Brain microvascular endothelial cell (primary cell): ENCODE measurements around the gene BLOC1S5.

ENCODE experiments used
- DNase-seq: peaks from one replicate; pipeline ENCODE4 v3.0.0-alpha.2; 2020
- H3K27ac ChIP-seq: fragments of 250-450 bp; sonication (Bioruptor Pico); 2 replicates; pipeline ENCODE4 v1.5.1; 2020; ENCODE audit warnings: mild to moderate bottlenecking, moderate library complexity
- H3K27me3 ChIP-seq: fragments of 250-450 bp; sonication (Bioruptor Pico); replicated peaks from 2 replicates; pipeline ENCODE4 v1.5.1; 2020; ENCODE audit warnings: mild to moderate bottlenecking
- H3K36me3 ChIP-seq: fragments of 250-450 bp; sonication (Bioruptor Pico); replicated peaks from 2 replicates; pipeline ENCODE4 v1.5.1; 2020; ENCODE audit warnings: mild to moderate bottlenecking
- H3K4me3 ChIP-seq: 2 replicates; pipeline ENCODE4 v1.5.1; 2011; ENCODE audit warnings: low read depth, mild to moderate bottlenecking, control low read depth, low read length, moderate library complexity
- in situ Hi-C: cut with HindIII; loops from 2 replicates; pipeline ENCODE4 v1.10.0; 2017; ENCODE audit warnings: low sequenced_read_pairs, low pct_ligation_motif_present
- TF ChIP-seq, protein P1 (sequence below): IDR thresholded peaks from 2 replicates; pipeline ENCODE4 v1.5.1; 2011; ENCODE audit warnings: low read depth, mild to moderate bottlenecking, moderate library complexity, low read length, control low read depth, inconsistent platforms; ENCODE audit errors: missing control alignments

Gene BLOC1S5

DNA sequence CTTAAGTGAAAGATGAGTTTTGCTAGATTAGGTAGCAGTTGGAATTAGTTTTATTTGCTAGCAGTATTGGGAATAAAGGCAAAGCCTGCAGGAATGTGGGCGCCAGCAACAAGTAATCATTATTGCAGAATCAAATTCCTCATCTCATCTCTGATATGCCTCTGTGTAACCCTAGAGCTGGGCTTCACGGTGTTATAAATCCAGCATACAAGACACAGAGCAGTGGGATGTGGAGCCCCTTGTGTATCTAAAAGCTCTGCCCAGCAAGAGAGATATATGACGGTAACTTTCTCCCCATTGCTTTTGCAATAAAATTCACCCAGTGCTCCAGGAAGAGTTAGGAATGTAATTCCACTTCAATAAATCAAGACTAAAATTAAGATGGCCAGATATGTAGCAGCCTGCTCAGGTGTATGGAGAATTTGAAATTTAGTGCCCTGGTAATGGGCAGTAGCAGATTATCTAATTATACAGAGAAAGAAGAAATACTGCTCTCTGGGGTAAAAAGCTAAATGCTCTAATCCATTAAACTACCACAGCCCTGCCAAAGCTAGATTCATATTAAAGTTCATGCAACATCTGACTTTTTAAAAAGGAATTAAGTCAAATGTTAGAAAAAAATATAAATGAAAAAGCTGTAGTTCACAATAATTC, 5.6 kb upstream of the BLOC1S5 start:
- Histone ChIP-seq H3K4me3 (no peak overlapping the region), H3K27ac (no peak overlapping the region), H3K27me3 (no peaks in the 10 kb centered on the region), H3K36me3 (no peaks in the 10 kb centered on the region)
- TF ChIP-seq, protein P1, sequence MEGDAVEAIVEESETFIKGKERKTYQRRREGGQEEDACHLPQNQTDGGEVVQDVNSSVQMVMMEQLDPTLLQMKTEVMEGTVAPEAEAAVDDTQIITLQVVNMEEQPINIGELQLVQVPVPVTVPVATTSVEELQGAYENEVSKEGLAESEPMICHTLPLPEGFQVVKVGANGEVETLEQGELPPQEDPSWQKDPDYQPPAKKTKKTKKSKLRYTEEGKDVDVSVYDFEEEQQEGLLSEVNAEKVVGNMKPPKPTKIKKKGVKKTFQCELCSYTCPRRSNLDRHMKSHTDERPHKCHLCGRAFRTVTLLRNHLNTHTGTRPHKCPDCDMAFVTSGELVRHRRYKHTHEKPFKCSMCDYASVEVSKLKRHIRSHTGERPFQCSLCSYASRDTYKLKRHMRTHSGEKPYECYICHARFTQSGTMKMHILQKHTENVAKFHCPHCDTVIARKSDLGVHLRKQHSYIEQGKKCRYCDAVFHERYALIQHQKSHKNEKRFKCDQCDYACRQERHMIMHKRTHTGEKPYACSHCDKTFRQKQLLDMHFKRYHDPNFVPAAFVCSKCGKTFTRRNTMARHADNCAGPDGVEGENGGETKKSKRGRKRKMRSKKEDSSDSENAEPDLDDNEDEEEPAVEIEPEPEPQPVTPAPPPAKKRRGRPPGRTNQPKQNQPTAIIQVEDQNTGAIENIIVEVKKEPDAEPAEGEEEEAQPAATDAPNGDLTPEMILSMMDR: no peak
- in situ Hi-C loops: no loop called here
- DNase-seq: no peak

DNA sequence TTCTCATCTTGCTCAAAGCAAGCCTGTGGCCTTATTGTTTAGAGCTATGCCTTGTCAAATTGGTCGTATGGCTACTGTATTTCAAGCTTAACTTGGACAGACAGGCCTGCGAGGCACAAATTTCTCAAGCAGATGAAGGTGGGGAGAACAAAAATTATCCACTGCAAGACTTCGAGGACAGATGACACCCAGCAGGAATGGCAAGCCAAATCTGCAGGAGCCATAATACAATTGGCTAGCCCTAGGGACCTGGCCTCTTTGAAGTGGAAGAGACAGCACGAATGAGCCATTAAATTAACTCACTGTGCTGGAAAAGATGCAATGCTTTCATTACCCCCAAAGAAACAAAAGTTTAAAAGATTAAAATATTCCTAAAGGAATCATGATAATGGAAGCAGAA, 5.0 kb upstream of the BLOC1S5 start:
- TF ChIP-seq, protein P1: no peak
- H3K4me3 ChIP-seq: no peak overlapping the region
- no peaks in the 10 kb centered on the region for H3K36me3 ChIP-seq
- H3K27me3 ChIP-seq: no peaks in the 10 kb centered on the region
- no peak overlapping the region for H3K27ac ChIP-seq
- DNase-seq: no peak
- in situ Hi-C loops: no loop called here

DNA sequence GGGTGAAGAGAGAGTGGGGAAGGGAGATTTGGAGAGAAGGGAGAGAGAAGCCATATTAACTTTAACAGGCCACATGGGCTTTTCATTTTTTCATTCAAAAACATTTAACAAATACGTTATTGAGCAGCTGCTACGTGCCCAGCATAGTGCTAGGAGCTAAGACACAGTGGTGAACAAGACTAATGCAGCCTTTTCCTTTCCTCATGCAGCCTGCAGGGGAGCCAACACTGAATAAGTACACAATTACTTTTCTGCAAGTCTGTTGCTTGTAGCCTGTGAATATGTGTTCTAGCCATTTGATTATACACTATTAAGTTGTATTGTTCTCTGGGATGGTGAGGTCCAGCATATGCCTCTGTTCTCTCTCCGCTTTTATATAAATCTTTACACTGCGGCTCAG, 1.9 kb upstream of the BLOC1S5 start:
- no peak for DNase-seq
- TF ChIP-seq, protein P1: peak; percentile 38
- Histone ChIP-seq H3K27me3 (no peaks in the 10 kb centered on the region), H3K4me3 (no peak overlapping the region), H3K27ac (no peak overlapping the region), H3K36me3 (no peaks in the 10 kb centered on the region)
- in situ Hi-C loops: no loop called here

DNA sequence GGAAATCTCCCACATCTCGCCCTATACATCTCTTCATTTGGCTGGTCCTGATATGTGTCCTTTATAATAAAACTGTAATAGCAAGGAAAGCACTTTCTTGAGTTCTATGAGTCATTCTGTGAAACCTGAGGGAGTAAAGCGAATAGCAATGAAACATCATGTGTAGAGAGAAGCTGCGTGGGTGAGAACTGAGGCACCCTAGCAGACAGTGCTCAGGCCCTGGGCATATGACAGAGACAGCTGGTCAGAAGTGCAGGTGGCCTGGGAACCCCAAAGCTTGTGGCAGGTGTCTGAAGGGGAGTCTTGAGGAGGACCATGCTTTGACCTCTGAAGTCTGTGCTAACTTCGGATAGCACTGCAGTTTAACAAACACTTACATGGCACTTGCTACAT, 1.3 kb upstream of the BLOC1S5 start:
- Histone ChIP-seq H3K4me3 (no peak overlapping the region), H3K27me3 (no peaks in the 10 kb centered on the region), H3K27ac (no peak overlapping the region), H3K36me3 (no peaks in the 10 kb centered on the region)
- TF ChIP-seq, protein P1: no peak
- in situ Hi-C loops: no loop called here
- DNase-seq: no peak

DNA sequence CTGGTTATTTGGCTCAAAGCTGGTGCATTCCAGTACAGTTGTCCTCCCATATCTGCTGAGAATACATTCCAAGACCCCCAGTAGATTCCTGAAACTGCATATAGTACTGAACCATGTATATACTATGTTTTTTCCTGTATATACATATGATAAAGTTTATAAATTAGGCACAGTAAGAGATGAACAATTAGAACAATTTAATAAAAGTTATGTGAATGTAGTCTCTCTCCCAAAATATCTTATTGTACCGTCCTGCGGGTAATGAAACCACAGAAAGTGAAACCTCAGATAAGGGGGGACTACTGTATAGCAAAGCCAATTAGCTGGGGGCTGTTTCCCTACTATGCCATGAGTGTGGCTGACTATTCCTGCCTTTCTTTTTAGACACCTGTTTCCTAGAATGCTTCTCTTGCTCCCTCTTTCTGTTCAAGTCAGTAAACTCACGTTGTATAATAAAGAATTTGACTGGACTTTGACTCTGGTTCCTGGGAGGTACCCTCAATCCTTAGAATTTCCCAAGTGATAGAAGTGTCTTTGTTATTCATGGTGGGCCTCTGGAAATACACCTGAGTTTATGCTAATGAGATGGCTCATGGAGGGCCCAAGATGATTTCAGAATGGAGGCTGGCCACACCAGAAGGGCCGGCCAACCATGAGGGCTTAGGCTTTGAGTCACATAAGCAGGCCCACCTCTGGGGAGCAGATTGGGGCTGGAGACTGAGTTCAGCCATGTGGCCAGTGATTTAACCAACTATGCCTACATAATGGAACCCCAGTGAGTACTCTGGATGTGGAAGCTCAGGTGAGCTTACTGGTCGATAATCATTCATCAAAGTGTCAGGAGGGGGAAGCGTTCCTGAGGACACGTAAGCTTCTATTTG, 689 bp upstream of the BLOC1S5 start:
- no peak for DNase-seq
- TF ChIP-seq, protein P1: no peak
- in situ Hi-C loops: no loop called here

More for the DNA sequence above, 689 bp upstream of the BLOC1S5 start:
- peak overlapping the region; percentile 92 for H3K4me3 ChIP-seq
- no peaks in the 10 kb centered on the region for H3K27me3 ChIP-seq
- H3K36me3 ChIP-seq: no peaks in the 10 kb centered on the region
- H3K27ac ChIP-seq: peak overlapping the region; percentile 47
